ENCODE data around the gene HECTD4.

Gene HECTD4

GRCh38 chr12:112362310-112362709 is 19.9 kb downstream of the HECTD4 start:
- Histone ChIP-seq H3K9me3 (ENCODE audit: control insufficient read depth, low read length) (no peaks in the 10 kb centered on the region), H3K36me3 (ENCODE audit: control insufficient read depth, insufficient read depth, low read length) (no peaks in the 10 kb centered on the region), H3K4me2 (ENCODE audit: low read length) (no peak overlapping the region), H3K4me1 (no peaks in the 10 kb centered on the region), H3K79me2 (peaks cover 61% of the 10 kb centered on the region), H3K9ac (no peak overlapping the region), H3K4me3 (ENCODE audit: low read depth, low read length) (no peak overlapping the region), H3K27me3 (ENCODE audit: control insufficient read depth, insufficient read depth, low read length) (no peaks in the 10 kb centered on the region), H2AFZ (no peak overlapping the region), H3K27ac (no peak overlapping the region)
- TF ChIP-seq, protein P1, sequence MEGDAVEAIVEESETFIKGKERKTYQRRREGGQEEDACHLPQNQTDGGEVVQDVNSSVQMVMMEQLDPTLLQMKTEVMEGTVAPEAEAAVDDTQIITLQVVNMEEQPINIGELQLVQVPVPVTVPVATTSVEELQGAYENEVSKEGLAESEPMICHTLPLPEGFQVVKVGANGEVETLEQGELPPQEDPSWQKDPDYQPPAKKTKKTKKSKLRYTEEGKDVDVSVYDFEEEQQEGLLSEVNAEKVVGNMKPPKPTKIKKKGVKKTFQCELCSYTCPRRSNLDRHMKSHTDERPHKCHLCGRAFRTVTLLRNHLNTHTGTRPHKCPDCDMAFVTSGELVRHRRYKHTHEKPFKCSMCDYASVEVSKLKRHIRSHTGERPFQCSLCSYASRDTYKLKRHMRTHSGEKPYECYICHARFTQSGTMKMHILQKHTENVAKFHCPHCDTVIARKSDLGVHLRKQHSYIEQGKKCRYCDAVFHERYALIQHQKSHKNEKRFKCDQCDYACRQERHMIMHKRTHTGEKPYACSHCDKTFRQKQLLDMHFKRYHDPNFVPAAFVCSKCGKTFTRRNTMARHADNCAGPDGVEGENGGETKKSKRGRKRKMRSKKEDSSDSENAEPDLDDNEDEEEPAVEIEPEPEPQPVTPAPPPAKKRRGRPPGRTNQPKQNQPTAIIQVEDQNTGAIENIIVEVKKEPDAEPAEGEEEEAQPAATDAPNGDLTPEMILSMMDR (IDR thresholded peaks at IDR 0.05) = no peak

- Histone ChIP-seq H3K36me3 (ENCODE audit: control insufficient read depth, insufficient read depth, low read length) (no peaks in the 10 kb centered on the region), H3K4me1 (no peaks in the 10 kb centered on the region), H2AFZ (no peak overlapping the region), H3K4me2 (ENCODE audit: low read length) (no peak overlapping the region), H3K27ac (no peak overlapping the region), H3K4me3 (ENCODE audit: low read depth, low read length) (no peak overlapping the region), H3K27me3 (ENCODE audit: control insufficient read depth, insufficient read depth, low read length) (no peaks in the 10 kb centered on the region), H3K79me2 (peaks cover 66% of the 10 kb centered on the region), H3K9me3 (ENCODE audit: control insufficient read depth, low read length) (no peaks in the 10 kb centered on the region), H3K9ac (no peak overlapping the region)
- TF ChIP-seq, protein P1 (IDR thresholded peaks at IDR 0.05) = no peak
Measured at GRCh38 chr12:112361271-112361670, 21.0 kb downstream of the HECTD4 start.

GRCh38 chr12:112359290-112359689 is 22.9 kb downstream of the HECTD4 start:
- no peaks in the 10 kb centered on the region for H3K9me3 ChIP-seq (ENCODE audit: control insufficient read depth, low read length)
- H3K79me2 ChIP-seq = peaks cover 73% of the 10 kb centered on the region
- H3K27me3 ChIP-seq (ENCODE audit: control insufficient read depth, insufficient read depth, low read length) = no peaks in the 10 kb centered on the region
- no peak overlapping the region for H3K27ac ChIP-seq
- no peaks in the 10 kb centered on the region for H3K36me3 ChIP-seq (ENCODE audit: control insufficient read depth, insufficient read depth, low read length)
- no peak overlapping the region for H2AFZ ChIP-seq
- TF ChIP-seq, protein P1 (IDR thresholded peaks at IDR 0.05) = no peak
- no peak overlapping the region for H3K4me2 ChIP-seq (ENCODE audit: low read length)
- no peaks in the 10 kb centered on the region for H3K4me1 ChIP-seq
- no peak overlapping the region for H3K9ac ChIP-seq
- H3K4me3 ChIP-seq (ENCODE audit: low read depth, low read length) = no peak overlapping the region

DNA sequence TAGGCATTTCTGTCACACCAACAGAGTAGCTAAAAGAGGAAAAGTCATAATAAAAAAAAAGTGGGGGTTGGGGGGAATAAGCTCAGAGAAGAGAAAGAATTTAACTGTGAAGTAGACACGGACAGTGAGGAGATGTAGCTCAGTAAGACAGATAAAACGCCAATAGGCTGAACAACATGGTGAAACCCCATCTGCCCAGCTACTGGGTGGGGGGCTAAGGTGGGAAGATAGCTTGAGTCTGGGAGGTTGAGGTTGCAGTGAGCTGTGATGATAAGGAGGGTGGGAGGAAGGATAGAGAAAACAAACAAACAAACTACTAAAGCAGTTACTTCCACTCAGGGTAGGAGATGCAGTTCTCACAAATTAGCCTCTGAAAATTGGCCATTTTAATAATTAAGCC is 25.0 kb downstream of the HECTD4 start:
- H3K9ac ChIP-seq = no peak overlapping the region
- no peaks in the 10 kb centered on the region for H3K9me3 ChIP-seq (ENCODE audit: control insufficient read depth, low read length)
- no peaks in the 10 kb centered on the region for H3K27me3 ChIP-seq (ENCODE audit: control insufficient read depth, insufficient read depth, low read length)
- no peak overlapping the region for H3K4me2 ChIP-seq (ENCODE audit: low read length)
- H3K36me3 ChIP-seq (ENCODE audit: control insufficient read depth, insufficient read depth, low read length) = no peaks in the 10 kb centered on the region
- H3K79me2 ChIP-seq = peaks cover 73% of the 10 kb centered on the region
- H2AFZ ChIP-seq = no peak overlapping the region
- H3K4me3 ChIP-seq (ENCODE audit: low read depth, low read length) = no peak overlapping the region
- H3K27ac ChIP-seq = no peak overlapping the region
- TF ChIP-seq, protein P1 (IDR thresholded peaks at IDR 0.05) = no peak
- H3K4me1 ChIP-seq = no peaks in the 10 kb centered on the region

DNA sequence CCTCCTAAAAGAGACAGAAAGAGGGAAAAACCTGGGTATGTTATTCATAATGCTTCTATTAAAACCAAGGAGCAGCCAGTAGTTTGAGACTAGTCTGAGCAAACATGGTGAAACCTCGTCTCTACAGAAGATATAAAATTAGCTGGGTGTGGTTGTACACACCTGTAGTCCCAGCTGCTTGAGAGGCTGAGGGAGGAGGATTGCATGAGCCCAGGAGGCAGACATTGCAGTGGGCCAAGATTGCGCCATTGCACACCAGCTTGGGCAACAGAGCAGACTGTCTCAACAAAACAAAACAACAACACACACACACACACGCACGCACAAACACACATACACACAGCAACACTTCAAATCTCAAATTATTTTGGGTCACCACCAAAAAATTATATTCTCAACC is 27.8 kb downstream of the HECTD4 start:
- H2AFZ ChIP-seq = no peak overlapping the region
- TF ChIP-seq, protein P1 (IDR thresholded peaks at IDR 0.05) = no peak
- H3K27ac ChIP-seq = no peak overlapping the region
- H3K9me3 ChIP-seq (ENCODE audit: control insufficient read depth, low read length) = no peaks in the 10 kb centered on the region
- peaks cover 4% of the 10 kb centered on the region for H3K4me1 ChIP-seq
- no peak overlapping the region for H3K4me2 ChIP-seq (ENCODE audit: low read length)
- no peaks in the 10 kb centered on the region for H3K27me3 ChIP-seq (ENCODE audit: control insufficient read depth, insufficient read depth, low read length)
- H3K4me3 ChIP-seq (ENCODE audit: low read depth, low read length) = no peak overlapping the region
- H3K36me3 ChIP-seq (ENCODE audit: control insufficient read depth, insufficient read depth, low read length) = no peaks in the 10 kb centered on the region
- no peak overlapping the region for H3K9ac ChIP-seq
- H3K79me2 ChIP-seq = peaks cover 57% of the 10 kb centered on the region

Measured in parathyroid adenoma (tissue), 2 donors.